Heart left ventricle (tissue), 16 donors: ENCODE results near the gene DOCK4. TPM values are rescaled to one million over a fixed set of nuclear protein-coding genes. Genes with fewer than 3 reads are reported as not detected.

Experiments used
- ATAC-seq, 4 donors: fragments of 200-7000 bp; cut with Tn5 transposase; one replicate each; pipeline ENCODE4 v1.9.1; 2020 to 2022; ENCODE audit warnings: moderate library complexity in 4 of 4, mild to moderate bottlenecking in 3 of 4, moderate number of reproducible peaks in 1 of 4
- DNase-seq, 5 donors: peaks; one replicate each; pipeline ENCODE4 v3.0.0-alpha.2; 2020
- H3K27ac ChIP-seq, 12 donors: fragments of 200-600 bp; sonication (generic) in 4 of 12; one replicate each; pipeline versions ENCODE4 v1.5.0 to v1.8.0; 2016 to 2022; ENCODE audit warnings: mild to moderate bottlenecking in 2 of 12
- H3K27me3 ChIP-seq, 9 donors: fragments of 200-600 bp; sonication (generic) in 2 of 9; one replicate each; pipeline versions ENCODE4 v1.5.1 to v1.8.0; 2016 to 2022; ENCODE audit warnings: mild to moderate bottlenecking in 3 of 9
- H3K36me3 ChIP-seq, 9 donors: fragments of 200-600 bp; sonication (generic) in 2 of 9; one replicate each; pipeline versions ENCODE4 v1.5.0 to v1.8.0; 2018 to 2022; ENCODE audit warnings: mild to moderate bottlenecking in 2 of 9
- H3K4me1 ChIP-seq, 12 donors: fragments of 200-600 bp; sonication (generic) in 4 of 12; one replicate each; pipeline versions ENCODE4 v1.5.0 to v1.8.0; 2016 to 2022; ENCODE audit warnings: mild to moderate bottlenecking in 3 of 12
- H3K4me3 ChIP-seq, 12 donors: fragments of 200-600 bp; sonication (generic) in 4 of 12; one replicate each; pipeline versions ENCODE4 v1.5.0 to v1.8.0; 2017 to 2022; ENCODE audit warnings: mild to moderate bottlenecking in 9 of 12, moderate library complexity in 4 of 12
- H3K9me3 ChIP-seq, 12 donors: fragments of 200-600 bp; sonication (generic) in 4 of 12; one replicate each; pipeline versions ENCODE4 v1.5.0 to v1.8.0; 2016 to 2022; ENCODE audit warnings: mild to moderate bottlenecking in 1 of 12
- POLR2A ChIP-seq, 2 donors: fragments of 450-650 bp; IDR thresholded peaks; one replicate each; pipeline ENCODE4 v1.6.1; 2017; ENCODE audit warnings: antibody characterized with exemption in 2 of 2, mild to moderate bottlenecking in 2 of 2, moderate library complexity in 2 of 2
- WGBS, 4 donors: extraction: QIAGEN DNeasy Blood & Tissue Kit in 2 of 4; methylation state at CpG; one replicate each; pipeline versions ENCODE4 v1.1.5 to v1.1.7; 2013 to 2018; 5-methylcytosine and 5-hydroxymethylcytosine counted together
- intact Hi-C, 10 donors: fragments of 100-400 bp; cut with DNase I; formaldehyde crosslinking; loops; one replicate each; pipeline versions ENCODE4 v1.11.1 to v1.14.2; 2022
- polyA plus RNA-seq, 2 donors: library from polyadenylated mRNA; stranded (reverse); fragments of 200-250 nt; gene quantifications; one replicate each; pipeline ENCODE4 v1.2.3, GENCODE V29; 2013
- total RNA-seq, 9 donors: library from RNA; depleted of rRNA in 2 of 9; stranded (reverse); fragments of >200 nt in 2 of 9; fragmentation: NEBNext Ultra II Directional in 3 of 9; extraction: Animal tissue kit (Norgen Biotek cat#: 25700) in 3 of 9; gene quantifications; one replicate each; pipeline versions ENCODE4 v1.1.0 to v1.2.4, GENCODE V29; 2016 to 2023
- TF ChIP-seq, protein P1 (sequence below), 12 donors: fragments of 200-600 bp; sonication (generic) in 4 of 12; IDR thresholded peaks; one replicate each; pipeline versions ENCODE4 v1.5.0 to v1.8.0; 2018 to 2022; ENCODE audit warnings: antibody characterized with exemption in 12 of 12, mild to moderate bottlenecking in 5 of 12
- donor health status: ischemic (EF 13 %, LVEDD 7.1; RV severe dilation, severe dysfunction).
- donor health status: healthy with polysubstance abuse.
- donor health status: DM: no; HTN: yes; CAD: no.
- donor health status: DM: no; HTN: no; CAD: no.
- donor health status: ischemic (EF 25% LVEDD 6.9; RV normal size, moderate dysfunction).
- donor health status: ischemic (EF 25% LVEDD 5.7; RV mildly dilated, moderate dysfunction).
- donor health status: healthy.
- donor health status: DM: yes; HTN: yes; CAD: no.
- donor health status: ischemic (EF 35%, LVEDD 5.7; RV mildly dilated, moderate dysfunction).
- donor health status: nonischemic (EF 11% LVEDD 7.7; RV severe dilation, severe dysfunction).
- donor health status: DM: yes; HTN: yes; CAD: no.
- donor health status: PGD.
- donor health status: ischemic (EF 29% LVEDD 5.4; RV normal size, mild dysfunction).
- donor health status: nonischemic (EF 23%, LVEDD 6.1; RV moderate dilation, normal function).

DOCK4 gene
- total and polyA plus RNA-seq, 11 donors = 5.1 to 40.8 (median 13.1) TPM

DNA sequence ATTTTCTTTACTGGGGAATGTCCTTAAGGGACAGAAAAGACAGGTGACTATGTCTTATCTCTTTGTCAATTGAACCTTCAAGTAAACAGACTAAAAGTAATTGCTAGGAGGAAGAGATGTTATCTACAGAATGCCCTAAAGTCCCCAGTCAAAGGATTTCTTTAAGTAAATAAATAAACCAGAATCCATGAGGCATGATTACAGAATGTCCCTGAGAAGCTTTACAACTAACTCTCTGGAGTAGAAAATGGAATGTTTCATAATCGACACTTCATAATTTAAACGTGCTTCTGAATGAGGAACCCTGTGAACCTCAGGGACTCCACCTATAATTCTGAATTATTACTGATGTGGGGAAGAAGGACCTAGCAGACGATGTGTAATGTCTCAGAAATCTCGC lies 456.0 kb downstream of the DOCK4 start:
- DNase-seq (no peak), ATAC-seq (no peak)
- no peaks in the 10 kb centered on the region for H3K27me3 ChIP-seq
- 83 to 84% (median 83%) methylated on average over 4 of the region's 4 CpGs for WGBS, 4 donors
- peaks cover 0 to 7% (median 0%) of the 10 kb centered on the region in 12 donors for H3K9me3 ChIP-seq
- peaks cover 0 to 46% (median 11%) of the 10 kb centered on the region in 9 donors for H3K36me3 ChIP-seq
- intact Hi-C loops = loop anchor here in 5 of 10 donors (5.0 to 10.0 kb wide), 7 partner anchors 107 to 747 kb away; partner anchors contain the start of genes DOCK4 (in 1 of the 5) and ZNF277 (in 1 of the 5)
- H3K27ac ChIP-seq = no peak overlapping the region
- no peak for TF ChIP-seq POLR2A (IDR thresholded peaks at IDR 0.05)
- TF ChIP-seq, protein P1, sequence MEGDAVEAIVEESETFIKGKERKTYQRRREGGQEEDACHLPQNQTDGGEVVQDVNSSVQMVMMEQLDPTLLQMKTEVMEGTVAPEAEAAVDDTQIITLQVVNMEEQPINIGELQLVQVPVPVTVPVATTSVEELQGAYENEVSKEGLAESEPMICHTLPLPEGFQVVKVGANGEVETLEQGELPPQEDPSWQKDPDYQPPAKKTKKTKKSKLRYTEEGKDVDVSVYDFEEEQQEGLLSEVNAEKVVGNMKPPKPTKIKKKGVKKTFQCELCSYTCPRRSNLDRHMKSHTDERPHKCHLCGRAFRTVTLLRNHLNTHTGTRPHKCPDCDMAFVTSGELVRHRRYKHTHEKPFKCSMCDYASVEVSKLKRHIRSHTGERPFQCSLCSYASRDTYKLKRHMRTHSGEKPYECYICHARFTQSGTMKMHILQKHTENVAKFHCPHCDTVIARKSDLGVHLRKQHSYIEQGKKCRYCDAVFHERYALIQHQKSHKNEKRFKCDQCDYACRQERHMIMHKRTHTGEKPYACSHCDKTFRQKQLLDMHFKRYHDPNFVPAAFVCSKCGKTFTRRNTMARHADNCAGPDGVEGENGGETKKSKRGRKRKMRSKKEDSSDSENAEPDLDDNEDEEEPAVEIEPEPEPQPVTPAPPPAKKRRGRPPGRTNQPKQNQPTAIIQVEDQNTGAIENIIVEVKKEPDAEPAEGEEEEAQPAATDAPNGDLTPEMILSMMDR (IDR thresholded peaks at IDR 0.05) = no peak
- H3K4me1 ChIP-seq = no peaks in the 10 kb centered on the region
- no peak overlapping the region for H3K4me3 ChIP-seq

DNA sequence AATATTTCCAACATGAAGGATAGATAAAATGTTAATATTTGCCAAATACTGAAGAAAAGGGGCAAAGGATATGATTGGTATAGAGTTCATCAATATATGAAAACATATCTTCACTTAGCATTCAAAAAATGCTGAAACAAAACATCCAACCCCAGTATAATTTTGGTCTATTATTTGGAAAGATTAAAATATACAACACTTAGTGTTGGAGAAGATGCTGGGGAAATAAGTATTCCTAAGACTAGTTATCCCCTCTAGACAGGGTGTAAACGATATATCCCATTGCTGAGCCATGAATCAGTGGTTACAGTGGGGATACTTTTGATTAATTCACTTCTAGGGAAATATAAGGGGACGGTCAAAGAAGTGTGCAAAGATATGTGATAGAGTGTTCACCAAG lies 456.6 kb downstream of the DOCK4 start:
- WGBS, 4 donors = 96 to 98% (median 97%) methylated on average over 2 of the region's 2 CpGs
- Histone ChIP-seq H3K27ac (no peak overlapping the region), H3K4me3 (no peak overlapping the region), H3K36me3 (peaks cover 0 to 40% (median 11%) of the 10 kb centered on the region in 9 donors), H3K4me1 (peaks cover 0 to under 1% (median 0%) of the 10 kb centered on the region in 12 donors), H3K27me3 (no peaks in the 10 kb centered on the region), H3K9me3 (peaks cover 0 to 7% (median 0%) of the 10 kb centered on the region in 12 donors)
- ATAC-seq = no peak
- no peak for DNase-seq
- intact Hi-C loops = loop anchor here in 7 of 10 donors (5.0 to 10.0 kb wide), 8 partner anchors 108 to 748 kb away; partner anchors contain the start of genes DOCK4 (in 1 of the 7) and ZNF277 (in 1 of the 7)
- TF ChIP-seq, protein P1 (IDR thresholded peaks at IDR 0.05) = no peak
- no peak for TF ChIP-seq POLR2A (IDR thresholded peaks at IDR 0.05)

DNA sequence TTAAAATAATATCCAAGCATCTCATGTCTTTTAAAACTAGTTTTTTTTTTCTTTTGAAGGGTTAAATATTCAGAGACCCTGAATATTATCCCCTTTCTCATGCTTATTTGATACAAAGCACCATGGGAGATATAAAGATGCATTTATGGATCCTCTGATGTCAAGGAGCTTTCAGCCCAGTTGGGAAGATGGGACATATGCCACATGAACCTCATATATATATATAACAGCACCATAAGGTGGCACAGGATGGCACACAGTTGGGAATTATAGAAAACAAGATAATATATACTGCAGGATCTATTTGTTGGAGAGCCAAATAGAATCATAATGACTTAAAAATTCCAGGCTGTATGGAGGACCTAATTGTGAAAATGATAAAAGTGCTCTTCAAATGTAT lies 458.5 kb downstream of the DOCK4 start:
- peaks cover 0 to 39% (median 14%) of the 10 kb centered on the region in 9 donors for H3K36me3 ChIP-seq
- peaks cover 0 to 7% (median 0%) of the 10 kb centered on the region in 12 donors for H3K4me1 ChIP-seq
- H3K9me3 ChIP-seq = peaks cover 0 to 7% (median 0%) of the 10 kb centered on the region in 12 donors
- ATAC-seq = no peak
- TF ChIP-seq, protein P1 (IDR thresholded peaks at IDR 0.05) = no peak
- no peak for TF ChIP-seq POLR2A (IDR thresholded peaks at IDR 0.05)
- H3K27ac ChIP-seq = no peak overlapping the region
- H3K27me3 ChIP-seq = no peaks in the 10 kb centered on the region
- intact Hi-C loops = loop anchor here in 4 of 10 donors (5.0 to 10.0 kb wide), 2 partner anchors 660 to 747 kb away; no protein-coding TSS in a partner anchor
- H3K4me3 ChIP-seq = no peak overlapping the region
- DNase-seq = no peak

DNA sequence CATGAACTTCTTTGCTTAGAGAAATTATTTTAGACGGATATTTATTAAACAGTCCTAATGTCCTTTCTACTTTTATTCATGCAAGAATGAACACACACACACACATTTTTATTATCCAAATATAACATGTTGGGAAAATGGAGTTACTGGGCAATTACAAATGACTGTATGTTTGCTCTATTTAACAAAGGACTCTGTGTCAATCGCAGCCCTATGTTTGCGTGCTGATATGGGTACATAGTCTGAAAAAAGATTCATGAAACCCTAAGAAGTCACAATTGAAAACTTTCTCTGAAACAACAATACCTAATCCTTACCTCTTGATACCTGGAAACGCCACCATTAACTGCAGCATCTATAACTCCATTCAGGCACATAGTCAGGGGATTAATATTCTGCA lies 459.2 kb downstream of the DOCK4 start:
- Histone ChIP-seq H3K27me3 (no peaks in the 10 kb centered on the region), H3K9me3 (peaks cover 0 to 7% (median 0%) of the 10 kb centered on the region in 12 donors), H3K27ac (no peak overlapping the region), H3K36me3 (peaks cover 0 to 39% (median 18%) of the 10 kb centered on the region in 9 donors), H3K4me1 (peaks cover 0 to 7% (median 0%) of the 10 kb centered on the region in 12 donors), H3K4me3 (no peak overlapping the region)
- ATAC-seq (no peak), DNase-seq (no peak)
- intact Hi-C loops = loop anchor here in 4 of 10 donors (5.0 to 10.0 kb wide), 2 partner anchors 660 to 748 kb away; no protein-coding TSS in a partner anchor
- WGBS, 4 donors = 94 to 97% (median 95%) methylated on average over 4 of the region's 4 CpGs
- no peak for TF ChIP-seq POLR2A (IDR thresholded peaks at IDR 0.05)
- TF ChIP-seq, protein P1 (IDR thresholded peaks at IDR 0.05) = no peak
